ENCODE measurements around the gene SLC25A29.

SLC25A29 gene

DNA sequence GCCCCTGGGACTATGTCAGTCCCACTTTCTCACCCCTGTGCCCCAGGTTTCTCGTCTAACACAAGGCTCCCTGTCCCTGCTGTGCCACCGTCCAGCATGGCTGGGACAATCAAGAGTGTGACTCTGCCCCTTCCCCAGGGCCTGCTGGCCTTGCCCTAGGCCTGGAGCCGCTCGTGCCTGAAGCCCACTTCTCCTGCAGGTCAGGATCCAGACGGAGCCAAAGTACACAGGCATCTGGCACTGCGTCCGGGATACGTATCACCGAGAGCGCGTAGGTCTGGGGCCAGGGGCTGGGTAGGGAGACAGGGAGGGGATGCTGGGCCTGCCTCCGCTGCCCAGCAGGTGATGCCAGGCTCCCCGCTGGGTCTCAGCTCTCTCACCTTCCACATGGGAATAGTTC is 19.7 kb upstream of the SLC25A29 start:
- ChIA-PET POLR2A (ENCODE audit: low non-redundant PET) (no interaction called here), CTCF (interaction anchor here (0.6 kb wide), 1 partner anchor 18 kb away, joined by 4 read pairs; no protein-coding TSS in a partner anchor)
- TF ChIP-seq, protein P1, sequence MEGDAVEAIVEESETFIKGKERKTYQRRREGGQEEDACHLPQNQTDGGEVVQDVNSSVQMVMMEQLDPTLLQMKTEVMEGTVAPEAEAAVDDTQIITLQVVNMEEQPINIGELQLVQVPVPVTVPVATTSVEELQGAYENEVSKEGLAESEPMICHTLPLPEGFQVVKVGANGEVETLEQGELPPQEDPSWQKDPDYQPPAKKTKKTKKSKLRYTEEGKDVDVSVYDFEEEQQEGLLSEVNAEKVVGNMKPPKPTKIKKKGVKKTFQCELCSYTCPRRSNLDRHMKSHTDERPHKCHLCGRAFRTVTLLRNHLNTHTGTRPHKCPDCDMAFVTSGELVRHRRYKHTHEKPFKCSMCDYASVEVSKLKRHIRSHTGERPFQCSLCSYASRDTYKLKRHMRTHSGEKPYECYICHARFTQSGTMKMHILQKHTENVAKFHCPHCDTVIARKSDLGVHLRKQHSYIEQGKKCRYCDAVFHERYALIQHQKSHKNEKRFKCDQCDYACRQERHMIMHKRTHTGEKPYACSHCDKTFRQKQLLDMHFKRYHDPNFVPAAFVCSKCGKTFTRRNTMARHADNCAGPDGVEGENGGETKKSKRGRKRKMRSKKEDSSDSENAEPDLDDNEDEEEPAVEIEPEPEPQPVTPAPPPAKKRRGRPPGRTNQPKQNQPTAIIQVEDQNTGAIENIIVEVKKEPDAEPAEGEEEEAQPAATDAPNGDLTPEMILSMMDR (conservative IDR thresholded peaks at IDR 0.05; ENCODE audit: low read depth), result no peak
- no peak for DNase-seq (ENCODE audit: low spot score)
- H3K27ac ChIP-seq, result no peak overlapping the region

DNA sequence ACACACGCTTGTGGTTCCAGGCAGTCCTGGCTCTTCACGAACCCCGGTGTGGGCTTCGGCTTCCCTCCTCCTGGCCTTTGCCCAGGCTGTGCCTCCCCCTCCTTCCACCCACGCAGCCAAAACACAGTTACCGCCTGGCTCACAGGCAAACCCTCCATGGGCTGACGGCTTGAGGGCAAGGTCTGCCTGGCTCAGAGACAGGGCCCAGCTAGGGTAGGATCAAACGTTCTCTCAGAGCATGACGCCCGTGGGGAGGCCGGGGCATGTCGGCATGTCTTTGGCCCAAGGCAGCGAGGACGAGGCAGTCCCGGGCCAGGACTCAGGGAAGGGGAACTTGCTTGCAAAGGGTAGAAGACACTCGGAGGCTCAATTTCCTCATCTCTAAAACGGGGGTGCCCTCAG is 19.0 kb upstream of the SLC25A29 start:
- ChIA-PET CTCF (no interaction called here), POLR2A (ENCODE audit: low non-redundant PET) (no interaction called here)
- TF ChIP-seq, protein P1 (conservative IDR thresholded peaks at IDR 0.05; ENCODE audit: low read depth), result no peak
- no peak for DNase-seq (ENCODE audit: low spot score)
- no peak overlapping the region for H3K27ac ChIP-seq

DNA sequence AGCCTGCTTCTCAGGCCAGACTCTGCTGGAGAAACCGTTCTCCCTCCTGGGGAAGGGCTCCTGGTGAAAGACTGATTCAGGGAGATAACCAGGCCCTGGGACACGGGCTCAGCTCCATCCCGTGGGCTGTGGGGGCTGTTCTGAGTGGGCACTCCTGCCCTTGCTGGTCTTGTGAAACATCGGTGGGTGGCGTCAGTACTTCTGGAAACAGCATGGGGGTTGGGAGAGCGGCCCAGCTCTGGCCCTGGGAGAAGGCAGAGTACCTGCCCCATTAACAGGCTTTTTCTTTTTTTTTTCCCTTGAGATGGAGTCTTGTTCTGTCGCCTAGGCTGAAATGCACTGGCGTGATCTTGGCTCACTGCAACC is 17.7 kb upstream of the SLC25A29 start:
- TF ChIP-seq, protein P1 (conservative IDR thresholded peaks at IDR 0.05; ENCODE audit: low read depth), result no peak
- CTCF ChIA-PET, result no interaction called here
- POLR2A ChIA-PET (ENCODE audit: low non-redundant PET), result no interaction called here
- H3K27ac ChIP-seq, result no peak overlapping the region
- DNase-seq (ENCODE audit: low spot score), result no peak

DNA sequence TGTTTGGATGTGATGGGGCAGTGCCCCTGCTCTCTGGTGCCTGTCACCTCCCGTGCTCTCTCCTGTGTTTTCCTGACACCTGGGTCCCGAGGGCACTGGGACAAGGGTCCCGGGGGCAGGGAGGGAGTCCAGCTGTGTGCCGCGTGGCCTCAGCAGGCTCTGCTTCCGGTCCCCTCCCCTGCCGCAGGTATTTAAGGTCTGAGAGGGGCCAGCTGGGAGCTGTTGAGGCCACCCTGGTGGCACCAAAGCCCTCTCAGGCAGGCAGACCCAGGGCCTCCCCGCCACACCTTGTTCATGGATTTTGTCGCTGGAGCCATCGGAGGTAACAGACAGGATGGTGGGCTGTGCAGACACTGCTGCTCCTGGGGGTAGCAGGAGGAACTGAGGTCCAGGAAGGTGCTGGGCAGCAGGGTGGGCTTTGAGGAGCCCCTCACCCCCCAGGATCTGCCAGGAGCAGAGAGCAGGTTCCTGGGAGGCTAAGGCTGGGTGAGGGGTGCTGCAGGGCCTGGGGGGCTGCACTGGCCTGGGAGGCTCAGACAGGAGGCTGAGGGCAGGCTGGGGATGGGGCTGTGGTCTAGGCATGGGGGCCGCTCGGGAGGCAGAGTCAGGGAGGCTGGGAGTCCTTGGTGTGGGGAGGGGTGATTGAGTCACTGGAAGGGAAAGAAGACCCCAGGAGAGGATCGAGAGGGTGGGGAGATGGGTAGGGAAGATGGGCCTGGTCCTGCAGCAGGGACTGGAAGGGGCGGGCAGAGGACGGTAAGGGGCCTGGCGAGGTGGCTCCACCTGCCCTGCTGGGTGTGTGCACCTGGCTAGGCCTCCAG is 17.1 kb upstream of the SLC25A29 start, which contains the start of gene SLC25A47:
Gene SLC25A47 (plus strand): TSS at position 219 of the 821 bp plus-strand sequence. CDS start 76 bp downstream, at position 295.
- TF ChIP-seq, protein P1 (conservative IDR thresholded peaks at IDR 0.05; ENCODE audit: low read depth), result no peak
- DNase-seq (ENCODE audit: low spot score), result no peak
- ChIA-PET POLR2A (ENCODE audit: low non-redundant PET) (no interaction called here), CTCF (interaction anchor here (1.0 kb wide), 1 partner anchor 38 kb away, joined by 3 read pairs; no protein-coding TSS in a partner anchor)
- no peak within 1 kb of the TSS for H3K27ac ChIP-seq

DNA sequence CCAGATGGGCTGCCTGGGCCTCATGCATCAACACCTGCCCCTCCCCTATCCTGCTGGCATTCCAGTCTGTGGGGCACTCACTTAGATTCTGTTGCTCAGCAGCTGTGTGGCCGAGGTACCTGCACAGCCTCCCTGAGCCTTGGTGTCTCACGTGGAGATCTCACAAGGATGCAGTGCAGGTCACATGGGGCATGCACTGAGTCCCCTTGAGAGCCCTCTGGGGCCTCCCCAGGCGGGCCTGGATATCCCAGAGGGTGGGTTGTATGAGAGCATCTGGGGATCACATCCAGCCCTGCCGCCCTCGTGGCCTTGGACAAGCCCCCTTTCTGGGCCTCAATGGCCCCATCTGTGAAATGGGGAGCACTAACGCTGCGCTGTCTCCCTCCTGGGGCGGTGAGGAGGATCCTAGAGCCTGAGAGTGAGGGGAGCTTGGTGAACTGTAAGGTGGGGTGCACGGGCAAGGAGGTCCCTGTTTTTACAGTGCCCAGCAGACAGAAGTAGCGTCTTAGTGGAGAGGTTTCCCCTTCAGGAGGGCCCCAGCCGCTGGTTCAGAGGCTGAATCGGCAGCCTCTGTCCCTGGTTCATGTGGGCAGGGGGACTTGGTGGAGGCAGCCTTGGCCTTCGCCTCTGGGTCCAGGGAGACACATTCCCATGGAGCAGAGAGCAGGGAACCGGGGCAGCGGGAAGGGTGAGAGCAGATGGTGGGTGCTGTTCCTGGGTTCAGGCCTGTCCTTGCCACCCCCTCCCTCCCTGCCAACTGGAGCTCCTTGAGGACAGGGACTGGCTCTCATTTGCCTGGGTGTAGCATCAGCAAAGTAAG is 16.1 kb upstream of the SLC25A29 start:
- H3K27ac ChIP-seq, result no peak overlapping the region
- no peak for DNase-seq (ENCODE audit: low spot score)
- ChIA-PET CTCF (interaction anchor here (0.5 to 1.0 kb wide), 2 partner anchors 12 to 37 kb away, joined by 3 read pairs; no protein-coding TSS in a partner anchor), POLR2A (ENCODE audit: low non-redundant PET) (no interaction called here)
- TF ChIP-seq, protein P1 (conservative IDR thresholded peaks at IDR 0.05; ENCODE audit: low read depth), result no peak

DNA sequence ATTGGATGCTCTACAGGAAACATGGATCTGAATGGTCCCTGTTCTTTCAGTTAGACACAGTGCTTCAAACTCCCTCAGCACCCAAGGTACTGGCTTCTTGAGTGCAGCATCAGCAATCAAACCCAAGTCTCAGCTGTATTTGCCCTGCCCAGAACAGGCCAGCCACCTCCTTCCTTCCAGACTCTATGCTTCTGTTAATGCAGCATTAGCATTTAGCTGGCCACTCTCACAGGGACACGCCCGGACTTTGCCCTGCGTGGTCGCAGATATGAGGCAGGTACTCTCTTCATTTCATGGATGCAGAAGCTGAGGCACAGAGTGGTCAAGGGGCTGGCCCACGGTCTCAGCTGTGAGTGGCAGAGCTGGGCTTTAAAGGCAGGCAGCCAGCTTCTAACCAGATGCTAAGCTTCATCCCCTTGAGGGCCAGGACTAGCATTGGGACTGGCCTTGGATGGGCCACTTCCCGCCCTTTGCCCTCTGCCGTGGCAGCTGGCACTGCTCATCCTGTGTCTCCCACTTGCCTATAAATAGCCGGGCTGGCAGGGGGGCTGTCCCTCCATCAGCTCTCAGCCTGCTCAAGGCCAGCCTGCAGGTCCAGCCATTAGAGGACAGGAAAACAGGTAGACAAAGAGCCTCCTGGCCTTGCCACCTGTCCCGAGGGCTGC is 15.4 kb upstream of the SLC25A29 start:
- POLR2A ChIA-PET (ENCODE audit: low non-redundant PET), result no interaction called here
- CTCF ChIA-PET, result interaction anchor here (0.6 kb wide), 1 partner anchor 19 kb away, joined by 5 read pairs; no protein-coding TSS in a partner anchor

More for the DNA sequence above, 15.4 kb upstream of the SLC25A29 start:
- no peak overlapping the region for H3K27ac ChIP-seq
- no peak for DNase-seq (ENCODE audit: low spot score)
- TF ChIP-seq, protein P1 (conservative IDR thresholded peaks at IDR 0.05; ENCODE audit: low read depth), result no peak
